Measurements from ENCODE around the gene LRRC46. TPM values are rescaled to one million over a fixed set of nuclear protein-coding genes. Genes with fewer than 3 reads are reported as not detected.

LRRC46 gene, protein sequence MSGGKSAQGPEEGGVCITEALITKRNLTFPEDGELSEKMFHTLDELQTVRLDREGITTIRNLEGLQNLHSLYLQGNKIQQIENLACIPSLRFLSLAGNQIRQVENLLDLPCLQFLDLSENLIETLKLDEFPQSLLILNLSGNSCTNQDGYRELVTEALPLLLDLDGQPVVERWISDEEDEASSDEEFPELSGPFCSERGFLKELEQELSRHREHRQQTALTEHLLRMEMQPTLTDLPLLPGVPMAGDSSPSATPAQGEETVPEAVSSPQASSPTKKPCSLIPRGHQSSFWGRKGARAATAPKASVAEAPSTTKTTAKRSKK
- total RNA-seq (2022; extraction: Qiagen RNA extraction; ENCODE audit: low read depth): 2.8 to 3.6 TPM (median 3.5 TPM) in 5 replicates

GRCh38 chr17:47831003-47831933, at the start of gene LRRC46, which contains the start of gene MRPL10:
LRRC46 (plus strand) TSS chr17:47831670; CDS start chr17:47831990, 320 bp downstream.
MRPL10 (minus strand) TSS chr17:47831541; CDS start chr17:47831511, 30 bp downstream.

DNA sequence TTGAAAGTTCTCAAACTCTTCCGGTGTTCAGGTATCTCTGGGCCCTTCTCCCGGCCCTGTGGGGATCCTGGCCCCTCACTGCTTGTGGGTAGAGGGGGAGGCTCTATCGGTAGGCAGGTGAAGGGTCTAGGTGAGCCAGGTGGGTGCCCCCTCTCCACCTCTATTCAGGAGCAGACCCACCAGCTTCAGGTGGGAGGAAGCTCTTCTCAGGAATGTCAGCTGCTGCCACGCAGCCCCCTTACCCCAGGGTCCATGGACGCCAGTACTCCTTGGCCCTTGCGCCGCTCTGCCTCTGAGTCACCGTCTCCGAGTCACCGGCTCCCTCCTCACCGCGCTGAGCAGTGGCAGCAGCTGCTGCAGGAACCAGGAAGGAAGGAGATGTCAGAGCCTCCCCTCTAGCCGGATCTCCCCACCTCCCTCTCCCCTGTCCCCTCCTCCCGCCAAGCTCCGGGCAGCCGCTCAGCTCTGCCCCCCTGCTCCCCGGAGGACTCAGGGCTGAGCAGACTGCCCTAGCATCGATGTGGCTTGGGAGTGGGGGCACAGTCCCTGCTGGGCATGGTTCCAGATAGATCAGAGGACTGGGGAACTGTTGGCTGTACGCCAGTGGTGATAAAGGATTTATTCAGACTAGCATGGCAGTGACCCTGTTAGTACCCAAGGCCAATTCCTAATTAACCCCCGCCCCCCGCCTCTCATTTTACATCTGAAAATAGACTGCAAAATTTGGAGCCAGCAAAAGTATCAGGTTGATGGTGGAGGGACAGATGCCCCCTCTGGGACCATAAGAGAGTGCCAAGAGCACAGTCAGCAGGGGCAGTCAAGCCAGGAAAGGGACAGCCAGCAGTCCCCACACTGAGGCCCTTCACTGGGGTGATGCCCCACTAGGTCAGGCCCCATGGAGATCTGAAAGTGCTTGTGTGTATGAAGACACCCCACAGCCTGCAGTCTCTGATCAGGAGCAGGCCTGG, 9.8 kb upstream of the LRRC46 start, which contains the start of gene OSBPL7:
OSBPL7 (minus strand) TSS at position 371 of the 968 bp plus-strand sequence. CDS start 1,516 bp downstream, outside the sequence.

DNA sequence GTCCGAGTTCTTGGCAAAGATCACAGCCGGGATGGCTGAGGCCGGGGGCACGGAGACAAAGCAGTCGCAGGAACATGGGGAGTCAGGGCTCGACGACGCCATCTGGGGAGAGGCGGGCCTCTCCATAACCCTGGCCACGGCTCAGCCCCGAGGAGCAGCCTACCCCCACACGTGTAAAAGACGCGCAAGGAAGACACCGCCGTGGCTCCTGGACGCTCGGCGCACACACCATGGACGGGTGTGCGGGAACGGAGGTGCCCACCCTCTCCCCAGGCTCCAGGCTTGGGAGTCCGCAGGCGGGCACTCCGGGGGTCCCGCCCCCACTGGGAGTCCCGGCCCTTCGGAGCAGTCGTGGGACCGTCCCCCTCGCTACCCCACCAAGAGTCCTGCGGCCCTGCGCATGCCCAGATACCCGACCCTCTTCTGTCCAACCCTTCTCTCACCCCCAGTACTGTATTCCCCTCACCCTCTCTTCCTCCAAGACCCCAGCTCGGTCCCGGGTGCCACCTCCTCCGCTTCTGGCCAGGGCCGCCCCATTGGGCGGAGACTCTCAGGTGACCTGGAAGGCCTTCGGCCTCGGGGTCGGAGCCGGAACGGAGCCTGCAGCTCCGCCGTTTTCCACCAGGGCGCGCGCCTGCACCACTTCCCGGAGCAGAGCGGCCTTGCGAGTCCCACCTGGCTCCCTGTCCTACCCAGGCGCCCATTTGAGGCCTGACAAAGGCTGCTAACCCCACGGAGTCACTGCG, 9.4 kb downstream of the LRRC46 start, which contains the start of gene SCRN2:
SCRN2 (minus strand) TSS at position 532 of the 746 bp plus-strand sequence; CDS start at position 102, 430 bp downstream.

DNA sequence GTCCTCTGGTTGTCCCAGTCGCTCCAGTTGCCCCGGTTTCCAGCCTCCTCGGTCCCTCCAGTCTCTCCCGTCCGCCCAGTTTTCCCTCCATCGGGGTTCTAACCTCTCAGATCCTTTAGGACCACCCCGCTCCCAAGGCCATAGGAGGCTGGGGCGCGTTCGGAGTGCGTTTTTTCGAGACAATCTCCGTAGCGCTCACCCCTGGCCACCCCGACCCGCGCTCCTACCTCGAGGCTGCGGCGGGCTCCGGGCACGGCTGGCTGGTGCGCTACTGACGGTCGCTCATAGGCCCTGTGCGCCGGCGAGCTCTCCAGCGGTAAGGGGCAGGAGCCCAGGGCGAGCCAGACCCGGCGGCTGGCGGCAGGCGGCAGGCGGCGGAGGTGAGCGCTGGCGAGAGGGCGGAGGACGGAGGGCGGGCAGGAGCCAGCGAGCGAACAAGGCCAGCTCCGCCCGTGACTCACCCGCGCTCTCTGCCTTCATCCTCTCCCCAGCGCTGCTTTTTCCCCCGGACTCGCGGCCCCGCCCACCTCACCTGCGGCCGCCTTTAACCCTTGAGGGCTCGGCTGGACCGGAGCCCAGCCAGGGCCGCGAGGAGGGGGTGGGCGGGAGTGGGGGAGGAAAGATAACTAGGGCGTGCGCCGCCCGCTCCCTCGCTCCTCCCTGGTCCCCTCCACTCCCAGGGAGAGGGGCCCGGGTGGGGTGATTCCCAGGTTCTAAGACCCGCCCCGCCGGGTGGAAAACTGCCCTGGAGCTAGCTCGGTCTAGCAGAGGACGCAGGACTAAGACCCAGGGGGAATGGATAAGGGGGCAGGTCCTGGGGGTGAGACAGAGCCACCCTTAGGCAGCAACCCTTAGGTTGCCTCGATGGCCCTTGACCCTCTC, 19.5 kb downstream of the LRRC46 start, which contains the start of gene SP6:
SP6 (minus strand) TSS at position 472 of the 882 bp plus-strand sequence. CDS start 2,734 bp downstream, outside the sequence.

Other genes starting within 250 kb of the LRRC46 start
- gene KPNB1, start 181.8 kb upstream of the LRRC46 start, total RNA-seq (2022; extraction: Qiagen RNA extraction; ENCODE audit: low read depth): 325 to 388 TPM (median 369 TPM) in 5 replicates
- 4.9 to 6.8 TPM (median 6.2 TPM) in 5 replicates for gene TBKBP1, start 137.5 kb upstream of the LRRC46 start, total RNA-seq (2022; extraction: Qiagen RNA extraction; ENCODE audit: low read depth)
- gene TBX21, start 98.4 kb upstream of the LRRC46 start, total RNA-seq (2022; extraction: Qiagen RNA extraction; ENCODE audit: low read depth): 0.03 to 0.09 TPM (median 0.06 TPM) in 4 of 5 replicates, not detected in the other
- 5.9 to 9.7 TPM (median 9.4 TPM) in 5 replicates for gene OSBPL7, start 9.9 kb upstream of the LRRC46 start, total RNA-seq (2022; extraction: Qiagen RNA extraction; ENCODE audit: low read depth)
- 87.5 to 115 TPM (median 92.6 TPM) in 5 replicates for gene MRPL10, start 129 bp upstream of the LRRC46 start, total RNA-seq (2022; extraction: Qiagen RNA extraction; ENCODE audit: low read depth)
- gene SCRN2, start 9.6 kb downstream of the LRRC46 start, total RNA-seq (2022; extraction: Qiagen RNA extraction; ENCODE audit: low read depth): 34.5 to 37.8 TPM (median 34.8 TPM) in 5 replicates
- gene SP6, start 19.5 kb downstream of the LRRC46 start, total RNA-seq (2022; extraction: Qiagen RNA extraction; ENCODE audit: low read depth): 2.8 to 3.1 TPM (median 2.8 TPM) in 5 replicates
- gene SP2, start 64.6 kb downstream of the LRRC46 start, total RNA-seq (2022; extraction: Qiagen RNA extraction; ENCODE audit: low read depth): 17.4 to 21.7 TPM (median 18.0 TPM) in 5 replicates
- 17.6 to 22.8 TPM (median 22.4 TPM) in 5 replicates for gene PNPO, start 109.9 kb downstream of the LRRC46 start, total RNA-seq (2022; extraction: Qiagen RNA extraction; ENCODE audit: low read depth)
- 0.12 to 0.22 TPM (median 0.15 TPM) in 3 of 5 replicates, not detected in the others for gene PRR15L, start 126.2 kb downstream of the LRRC46 start, total RNA-seq (2022; extraction: Qiagen RNA extraction; ENCODE audit: low read depth)
- 95.8 to 108 TPM (median 106 TPM) in 5 replicates for gene CDK5RAP3, start 139.4 kb downstream of the LRRC46 start, total RNA-seq (2022; extraction: Qiagen RNA extraction; ENCODE audit: low read depth)
- gene COPZ2, start 206.1 kb downstream of the LRRC46 start, total RNA-seq (2022; extraction: Qiagen RNA extraction; ENCODE audit: low read depth): 12.8 to 16.0 TPM (median 14.9 TPM) in 5 replicates
- 105 to 121 TPM (median 111 TPM) in 5 replicates for gene NFE2L1, start 216.7 kb downstream of the LRRC46 start, total RNA-seq (2022; extraction: Qiagen RNA extraction; ENCODE audit: low read depth)